GM23248 (cell line): ENCODE measurements around the gene KCNS1. TPM values are rescaled to one million over a fixed set of nuclear protein-coding genes. Genes with fewer than 3 reads are reported as not detected.

Experiments used
- DNase-seq: peaks from one replicate; pipeline ENCODE4 v3.0.0-alpha.2; 2015
- H2AFZ ChIP-seq: fragments of 200-600 bp; sonication (generic); 2 replicates; pipeline ENCODE4 v1.6.1; 2016; ENCODE audit warnings: antibody characterized with exemption
- H3F3A ChIP-seq: fragments of 200-600 bp; sonication (generic); 2 replicates; pipeline ENCODE4 v1.6.1; 2016; ENCODE audit warnings: mild to moderate bottlenecking, antibody characterized with exemption, mixed run types; ENCODE audit not compliant: insufficient read depth
- H3K27ac ChIP-seq: fragments of 200-600 bp; sonication (generic); 2 replicates; pipeline ENCODE4 v1.5.1; 2016; ENCODE audit warnings: mild to moderate bottlenecking
- H3K27me3 ChIP-seq: fragments of 200-600 bp; sonication (generic); replicated peaks from 2 replicates; pipeline ENCODE4 v1.6.1; 2016; ENCODE audit warnings: mild to moderate bottlenecking; ENCODE audit not compliant: insufficient read depth
- H3K36me3 ChIP-seq: fragments of 200-600 bp; sonication (generic); 2 replicates; pipeline ENCODE4 v1.6.1; 2016; ENCODE audit warnings: low read depth, mild to moderate bottlenecking
- H3K4me1 ChIP-seq: fragments of 200-600 bp; sonication (generic); 2 replicates; pipeline ENCODE4 v1.6.1; 2016; ENCODE audit warnings: mild to moderate bottlenecking; ENCODE audit not compliant: insufficient read depth
- H3K4me2 ChIP-seq: fragments of 200-600 bp; sonication (generic); one replicate; pipeline ENCODE4 v1.6.1; 2016; ENCODE audit warnings: mild to moderate bottlenecking; ENCODE audit not compliant: unreplicated experiment
- H3K4me3 ChIP-seq: fragments of 200-600 bp; sonication (generic); 2 replicates; pipeline ENCODE4 v1.5.1; 2016; ENCODE audit warnings: mild to moderate bottlenecking
- H3K79me2 ChIP-seq: fragments of 200-600 bp; sonication (generic); 2 replicates; pipeline ENCODE4 v1.6.1; 2016; ENCODE audit warnings: mild to moderate bottlenecking; ENCODE audit not compliant: insufficient read depth
- H3K9ac ChIP-seq: fragments of 200-600 bp; sonication (generic); 2 replicates; pipeline ENCODE4 v1.6.1; 2016; ENCODE audit warnings: mild to moderate bottlenecking
- H3K9me2 ChIP-seq: fragments of 200-600 bp; sonication (generic); 2 replicates; pipeline ENCODE4 v1.6.1; 2016; ENCODE audit warnings: mixed run types, mild to moderate bottlenecking, moderate library complexity; ENCODE audit not compliant: insufficient read depth
- H3K9me3 ChIP-seq: fragments of 200-600 bp; sonication (generic); one replicate; pipeline ENCODE4 v1.6.1; 2017; ENCODE audit warnings: low read depth
- H4K20me1 ChIP-seq: fragments of 200-600 bp; sonication (generic); 2 replicates; pipeline ENCODE4 v1.6.0; 2016; ENCODE audit not compliant: insufficient read depth
- EZH2 ChIP-seq: fragments of 200-600 bp; sonication (generic); IDR thresholded peaks from 2 replicates; pipeline ENCODE4 v1.6.1; 2018; ENCODE audit warnings: antibody characterized with exemption, mild to moderate bottlenecking; ENCODE audit not compliant: insufficient read depth, poor library complexity, severe bottlenecking
- EZH2phosphoT487 ChIP-seq: fragments of 200-600 bp; sonication (generic); IDR thresholded peaks from 2 replicates; pipeline ENCODE4 v1.6.1; 2018; ENCODE audit warnings: antibody characterized with exemption, moderate library complexity, mild to moderate bottlenecking, low read depth; ENCODE audit not compliant: insufficient read depth
- WGBS, 2 experiments: methylation state at CpG; one replicate each; pipeline ENCODE4 v1.1.6; 2015 to 2017; ENCODE audit warnings: low lambda C conversion rate in 2 of 2, low coverage in 1 of 2; ENCODE audit errors: missing lambda C conversion rate in 2 of 2; 5-methylcytosine and 5-hydroxymethylcytosine counted together
- in situ Hi-C: fragments of 300-500 bp; cut with MboI; formaldehyde crosslinking; loops from 2 replicates; pipeline ENCODE4 v1.15.0; 2020
- polyA plus RNA-seq: library from polyadenylated mRNA; unstranded; fragments of >200 nt; fragmentation: Nextera tagmentation; extraction: Ambion mirVana; gene quantifications from 2 replicates; pipeline ENCODE4 v1.2.1, GENCODE V29; 2016
- total RNA-seq: library from RNA; depleted of rRNA; stranded (reverse); fragments of >200 nt; shearing (Covaris generic); gene quantifications from 2 replicates; pipeline ENCODE4 v1.2.3, GENCODE V29; 2014

KCNS1 gene
- total and polyA plus RNA-seq, 2 experiments from 2014 or later: 0.11 to 0.55 TPM

DNA sequence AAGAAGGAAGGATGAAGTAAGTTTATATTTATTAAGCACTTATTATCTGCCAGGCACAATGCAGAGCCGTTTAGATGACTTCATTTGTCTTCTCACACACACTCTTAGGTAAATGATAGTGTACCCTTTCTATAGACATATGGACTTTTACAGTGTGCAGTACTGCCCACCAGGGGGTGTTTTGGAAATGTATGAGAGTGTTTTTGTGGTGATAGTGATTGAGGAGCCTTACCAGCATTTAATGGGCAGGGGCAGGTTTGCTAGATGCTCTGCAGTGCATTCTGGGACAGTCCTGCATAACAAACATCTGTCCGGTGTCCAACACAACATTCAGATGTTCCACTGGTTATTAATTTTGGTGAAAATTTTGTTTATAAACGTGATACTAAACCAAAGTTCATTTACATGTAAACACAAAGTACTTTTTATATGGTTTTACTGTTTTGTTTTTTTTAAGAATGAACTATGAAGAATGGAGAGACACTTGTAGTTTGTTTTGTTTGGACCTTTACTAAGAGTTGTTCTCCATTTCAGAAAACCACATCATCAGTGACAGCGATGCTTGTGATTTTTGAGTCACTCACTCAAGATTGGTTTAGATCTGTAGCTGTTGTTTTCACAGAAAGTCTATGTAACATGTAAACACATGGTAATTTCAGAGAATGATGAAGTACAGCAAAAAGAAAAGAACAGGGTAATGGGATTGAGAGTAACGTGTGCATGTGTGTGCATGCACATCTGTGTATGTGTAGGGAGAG, 19.9 kb downstream of the KCNS1 start:
- Histone ChIP-seq H3K27me3 (no peaks in the 10 kb centered on the region), H2AFZ (no peak overlapping the region), H4K20me1 (no peaks in the 10 kb centered on the region), H3K36me3 (peaks cover 8% of the 10 kb centered on the region; the same call in 1 of the 2 replicates), H3F3A (peaks cover 5% of the 10 kb centered on the region), H3K4me3 (no peak overlapping the region), H3K9me2 (no peaks in the 10 kb centered on the region), H3K27ac (no peak overlapping the region), H3K4me1 (no peaks in the 10 kb centered on the region), H3K4me2 (no peak overlapping the region), H3K9ac (no peak overlapping the region), H3K9me3 (no peaks in the 10 kb centered on the region), H3K79me2 (no peaks in the 10 kb centered on the region)
- 93 to 97% methylated on average over 5 of the region's 5 CpGs for WGBS, 2 experiments
- no peak for TF ChIP-seq EZH2
- TF ChIP-seq EZH2phosphoT487: no peak
- in situ Hi-C loops: no loop called here
- peak; percentile 39 for DNase-seq

DNA sequence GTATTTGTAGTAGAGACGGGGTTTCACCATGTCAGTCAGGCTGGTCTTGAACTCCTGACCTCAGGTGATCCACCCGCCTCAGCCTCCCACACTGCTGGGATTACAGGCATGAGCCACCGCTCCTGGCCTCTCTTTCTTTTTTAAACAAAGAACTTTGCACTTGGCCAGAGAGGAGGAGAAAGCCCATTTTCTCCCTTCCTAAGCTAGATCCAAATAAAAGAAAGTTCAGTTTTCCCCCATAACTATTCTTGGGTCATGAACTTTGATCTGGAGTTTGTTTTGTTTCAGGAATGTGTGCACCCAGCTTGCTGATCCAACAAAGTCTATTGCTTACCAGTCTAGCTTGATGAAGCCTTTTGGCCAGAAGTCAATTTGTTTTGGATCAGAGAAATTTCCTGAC, 23.4 kb downstream of the KCNS1 start:
- no peaks in the 10 kb centered on the region for H4K20me1 ChIP-seq
- H3K36me3 ChIP-seq: peaks cover 5% of the 10 kb centered on the region; the same call in 1 of the 2 replicates
- no peak overlapping the region for H3K4me3 ChIP-seq
- H3K27ac ChIP-seq: no peak overlapping the region
- no peak overlapping the region for H3K4me2 ChIP-seq
- TF ChIP-seq EZH2phosphoT487 (no peak), EZH2 (no peak)
- H2AFZ ChIP-seq: no peak overlapping the region
- H3K4me1 ChIP-seq: no peaks in the 10 kb centered on the region
- in situ Hi-C loops: no loop called here
- 97 to 98% methylated on average over 3 of the region's 3 CpGs for WGBS, 2 experiments
- H3K9me3 ChIP-seq: no peaks in the 10 kb centered on the region
- no peak for DNase-seq
- H3F3A ChIP-seq: no peaks in the 10 kb centered on the region
- H3K9ac ChIP-seq: no peak overlapping the region
- no peaks in the 10 kb centered on the region for H3K9me2 ChIP-seq
- 0 out of 2 replicates have a peak, but pooled peaks cover 4% of the 10 kb centered on the region for H3K79me2 ChIP-seq
- no peaks in the 10 kb centered on the region for H3K27me3 ChIP-seq

DNA sequence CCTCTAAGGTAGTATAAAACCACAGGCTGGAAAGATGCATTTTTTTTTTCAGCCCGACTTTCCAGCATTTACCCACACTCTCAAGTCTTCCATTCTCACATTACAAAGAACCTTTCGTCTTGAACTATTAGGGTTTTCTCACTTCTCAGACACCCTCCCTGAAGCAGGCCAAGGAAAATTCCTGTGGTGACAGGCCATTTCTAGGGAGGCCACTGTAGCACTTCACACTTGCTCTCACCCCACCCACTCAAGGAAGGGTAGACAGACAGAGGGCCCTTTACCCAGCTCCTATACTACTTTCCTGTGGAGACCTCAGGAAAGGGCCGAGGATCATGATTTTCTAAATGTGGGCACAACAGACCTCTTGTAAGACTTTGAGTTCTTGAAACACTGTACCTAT, 27.7 kb downstream of the KCNS1 start:
- Histone ChIP-seq H3K9me3 (no peaks in the 10 kb centered on the region), H3K36me3 (peaks cover 2% of the 10 kb centered on the region; the same call in 1 of the 2 replicates), H3K9ac (no peak overlapping the region), H3K27me3 (no peaks in the 10 kb centered on the region), H2AFZ (no peak overlapping the region), H3F3A (peaks cover 9% of the 10 kb centered on the region; the same call in 1 of the 2 replicates), H3K4me1 (peaks cover 3% of the 10 kb centered on the region; the same call in 1 of the 2 replicates), H3K27ac (no peak overlapping the region), H3K4me2 (no peak overlapping the region), H3K79me2 (peaks cover 31% of the 10 kb centered on the region), H3K9me2 (no peaks in the 10 kb centered on the region), H4K20me1 (no peaks in the 10 kb centered on the region), H3K4me3 (no peak overlapping the region)
- in situ Hi-C loops: no loop called here
- no peak for DNase-seq
- TF ChIP-seq EZH2phosphoT487: no peak
- no peak for TF ChIP-seq EZH2
- 88 to 91% methylated on average over 3 of the region's 3 CpGs for WGBS, 2 experiments

DNA sequence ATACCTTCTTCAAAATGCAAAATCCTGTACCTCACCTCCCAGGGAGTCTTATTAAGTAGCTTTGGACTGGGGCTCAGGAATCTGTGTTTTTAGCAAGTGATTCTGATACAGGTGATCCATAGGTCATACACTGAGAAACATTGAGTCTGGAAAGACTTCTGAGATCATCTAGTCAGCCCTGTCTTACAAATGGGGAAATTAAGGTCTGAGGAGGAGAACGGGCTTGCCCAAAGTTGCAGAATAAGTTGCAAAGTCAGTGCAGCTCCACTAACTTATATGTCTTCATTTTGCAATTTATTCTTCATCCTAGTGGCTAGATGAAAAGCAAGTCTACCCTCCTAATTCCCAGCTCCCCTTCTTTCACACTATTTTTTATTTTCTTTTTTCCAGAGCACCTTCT, 28.9 kb downstream of the KCNS1 start:
- no peak for DNase-seq
- in situ Hi-C loops: no loop called here
- H3K36me3 ChIP-seq: peaks cover 2% of the 10 kb centered on the region; the same call in 1 of the 2 replicates
- H3K9me3 ChIP-seq: no peaks in the 10 kb centered on the region
- H3K79me2 ChIP-seq: peaks cover 38% of the 10 kb centered on the region
- H4K20me1 ChIP-seq: no peaks in the 10 kb centered on the region
- no peaks in the 10 kb centered on the region for H3K9me2 ChIP-seq
- H3K4me3 ChIP-seq: no peak overlapping the region
- H3F3A ChIP-seq: peaks cover 20% of the 10 kb centered on the region
- no peak overlapping the region for H3K27ac ChIP-seq
- 100% methylated on average over 1 of the region's 1 CpG for WGBS, 2 experiments
- TF ChIP-seq EZH2: no peak
- no peak for TF ChIP-seq EZH2phosphoT487
- no peak overlapping the region for H3K9ac ChIP-seq
- no peak overlapping the region for H2AFZ ChIP-seq
- H3K4me1 ChIP-seq: peaks cover 14% of the 10 kb centered on the region
- no peaks in the 10 kb centered on the region for H3K27me3 ChIP-seq
- no peak overlapping the region for H3K4me2 ChIP-seq
